OCI-LY1 (cell line): ENCODE results near the gene RFK.

Experiments
- H2AFZ ChIP-seq: fragments of 200-600 bp; sonication (generic), shearing (Covaris generic); 2 replicates; pipeline ENCODE4 v1.6.0; 2014; ENCODE audit warnings: antibody characterized with exemption, mild to moderate bottlenecking, low read length
- H3F3A ChIP-seq: fragments of 200-600 bp; sonication (generic), shearing (Covaris generic); 2 replicates; pipeline ENCODE4 v1.6.0; 2014; ENCODE audit warnings: mild to moderate bottlenecking, antibody characterized with exemption, low read length, moderate library complexity; ENCODE audit not compliant: insufficient read depth
- H3K27ac ChIP-seq: fragments of 200-600 bp; sonication (generic); 2 replicates; pipeline ENCODE4 v1.5.1; 2014; ENCODE audit warnings: low read length, mixed run types, mild to moderate bottlenecking, low read depth; ENCODE audit not compliant: poor library complexity, severe bottlenecking
- H3K27me3 ChIP-seq: fragments of 200-600 bp; sonication (generic); 2 replicates; pipeline ENCODE4 v1.6.0; 2014; ENCODE audit warnings: antibody characterized with exemption, mild to moderate bottlenecking, low read length, moderate library complexity; ENCODE audit not compliant: insufficient read depth
- H3K36me3 ChIP-seq: fragments of 200-600 bp; sonication (generic); 2 replicates; pipeline ENCODE4 v1.6.1; 2014; ENCODE audit warnings: mild to moderate bottlenecking, antibody characterized with exemption, low read length, moderate library complexity, mixed read lengths; ENCODE audit not compliant: insufficient read depth
- H3K4me1 ChIP-seq: fragments of 200-600 bp; sonication (generic); 2 replicates; pipeline ENCODE4 v1.5.1; 2014; ENCODE audit warnings: mild to moderate bottlenecking, low read length, moderate library complexity; ENCODE audit not compliant: insufficient read depth, severe bottlenecking
- H3K4me2 ChIP-seq: fragments of 200-600 bp; sonication (generic), shearing (Covaris generic); 2 replicates; pipeline ENCODE4 v1.6.1; 2014; ENCODE audit warnings: low read length
- H3K4me3 ChIP-seq: fragments of 200-600 bp; sonication (generic); 2 replicates; pipeline ENCODE4 v1.5.1; 2014; ENCODE audit warnings: low read length, low read depth, mild to moderate bottlenecking, mixed read lengths; ENCODE audit not compliant: poor library complexity, severe bottlenecking
- H3K79me2 ChIP-seq: fragments of 200-600 bp; shearing (Covaris generic); 2 replicates; pipeline ENCODE4 v1.6.1; 2016; ENCODE audit warnings: mixed run types, low read length, mixed read lengths; ENCODE audit not compliant: insufficient read depth
- H3K9ac ChIP-seq: fragments of 200-600 bp; sonication (generic), shearing (Covaris generic); 2 replicates; pipeline ENCODE4 v1.6.1; 2014; ENCODE audit warnings: mild to moderate bottlenecking, low read length, mixed read lengths
- H3K9me2 ChIP-seq: fragments of 200-600 bp; sonication (generic), shearing (Covaris generic); 2 replicates; pipeline ENCODE4 v1.6.1; 2014; ENCODE audit warnings: low read depth, mild to moderate bottlenecking, low read length, mixed read lengths
- H3K9me3 ChIP-seq: fragments of 200-600 bp; shearing (Covaris generic); 2 replicates; pipeline ENCODE4 v1.6.1; 2014; ENCODE audit warnings: low read length, mixed read lengths
- H4K20me1 ChIP-seq: fragments of 200-600 bp; sonication (generic), shearing (Covaris generic); 2 replicates; pipeline ENCODE4 v1.6.0; 2016; ENCODE audit warnings: mild to moderate bottlenecking, low read length; ENCODE audit not compliant: insufficient read depth
- EZH2 ChIP-seq: fragments of 200-600 bp; sonication (generic), shearing (Covaris generic); IDR thresholded peaks from 2 replicates; pipeline ENCODE4 v1.8.0; 2017; ENCODE audit warnings: borderline replicate concordance, mixed run types, mild to moderate bottlenecking, antibody characterized with exemption, low read length, moderate library complexity, mixed read lengths
- TF ChIP-seq, protein P1 (sequence below): fragments of 200-600 bp; sonication (generic), shearing (Covaris generic); IDR thresholded peaks from 2 replicates; pipeline ENCODE4 v1.5.1; 2017; ENCODE audit warnings: mild to moderate bottlenecking, antibody characterized with exemption, low read length, moderate library complexity, mixed read lengths

The RFK gene

GRCh38 chr9:76400534-76401096 lies 6.4 kb upstream of the RFK start:
- Histone ChIP-seq H3K36me3 (no peaks in the 10 kb centered on the region), H3K9me3 (no peaks in the 10 kb centered on the region), H3K4me3 (no peak overlapping the region), H3K79me2 (no peaks in the 10 kb centered on the region), H3K4me1 (peaks cover 29% of the 10 kb centered on the region), H2AFZ (no peak overlapping the region), H3K9me2 (no peaks in the 10 kb centered on the region), H4K20me1 (no peaks in the 10 kb centered on the region), H3K4me2 (no peak overlapping the region), H3K27me3 (no peaks in the 10 kb centered on the region), H3F3A (no peaks in the 10 kb centered on the region), H3K9ac (no peak overlapping the region), H3K27ac (no peak overlapping the region)
- TF ChIP-seq, protein P1, sequence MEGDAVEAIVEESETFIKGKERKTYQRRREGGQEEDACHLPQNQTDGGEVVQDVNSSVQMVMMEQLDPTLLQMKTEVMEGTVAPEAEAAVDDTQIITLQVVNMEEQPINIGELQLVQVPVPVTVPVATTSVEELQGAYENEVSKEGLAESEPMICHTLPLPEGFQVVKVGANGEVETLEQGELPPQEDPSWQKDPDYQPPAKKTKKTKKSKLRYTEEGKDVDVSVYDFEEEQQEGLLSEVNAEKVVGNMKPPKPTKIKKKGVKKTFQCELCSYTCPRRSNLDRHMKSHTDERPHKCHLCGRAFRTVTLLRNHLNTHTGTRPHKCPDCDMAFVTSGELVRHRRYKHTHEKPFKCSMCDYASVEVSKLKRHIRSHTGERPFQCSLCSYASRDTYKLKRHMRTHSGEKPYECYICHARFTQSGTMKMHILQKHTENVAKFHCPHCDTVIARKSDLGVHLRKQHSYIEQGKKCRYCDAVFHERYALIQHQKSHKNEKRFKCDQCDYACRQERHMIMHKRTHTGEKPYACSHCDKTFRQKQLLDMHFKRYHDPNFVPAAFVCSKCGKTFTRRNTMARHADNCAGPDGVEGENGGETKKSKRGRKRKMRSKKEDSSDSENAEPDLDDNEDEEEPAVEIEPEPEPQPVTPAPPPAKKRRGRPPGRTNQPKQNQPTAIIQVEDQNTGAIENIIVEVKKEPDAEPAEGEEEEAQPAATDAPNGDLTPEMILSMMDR, result no peak
- no peak for TF ChIP-seq EZH2

GRCh38 chr9:76399856-76400255 lies 5.6 kb upstream of the RFK start:
- no peaks in the 10 kb centered on the region for H3K79me2 ChIP-seq
- H3K9ac ChIP-seq, result no peak overlapping the region
- no peak overlapping the region for H3K4me2 ChIP-seq
- H2AFZ ChIP-seq, result no peak overlapping the region
- peaks cover 37% of the 10 kb centered on the region for H3K4me1 ChIP-seq
- no peaks in the 10 kb centered on the region for H3K27me3 ChIP-seq
- no peaks in the 10 kb centered on the region for H4K20me1 ChIP-seq
- H3K4me3 ChIP-seq, result no peak overlapping the region
- no peaks in the 10 kb centered on the region for H3K9me2 ChIP-seq
- H3K36me3 ChIP-seq, result no peaks in the 10 kb centered on the region
- H3K27ac ChIP-seq, result no peak overlapping the region
- TF ChIP-seq EZH2, result no peak
- TF ChIP-seq, protein P1, result no peak
- H3F3A ChIP-seq, result no peaks in the 10 kb centered on the region
- no peaks in the 10 kb centered on the region for H3K9me3 ChIP-seq

- peaks cover 27% of the 10 kb centered on the region for H3K4me1 ChIP-seq
- no peak overlapping the region for H3K9ac ChIP-seq
- peaks cover 14% of the 10 kb centered on the region for H3K36me3 ChIP-seq
- no peak overlapping the region for H3K4me3 ChIP-seq
- no peak for TF ChIP-seq EZH2
- TF ChIP-seq, protein P1, result no peak
- no peaks in the 10 kb centered on the region for H3F3A ChIP-seq
- no peak overlapping the region for H2AFZ ChIP-seq
- H3K27ac ChIP-seq, result no peak overlapping the region
- no peaks in the 10 kb centered on the region for H4K20me1 ChIP-seq
- H3K9me2 ChIP-seq, result no peaks in the 10 kb centered on the region
- peaks cover 4% of the 10 kb centered on the region; the same call in 1 of the 2 replicates for H3K9me3 ChIP-seq
- H3K79me2 ChIP-seq, result peaks cover 16% of the 10 kb centered on the region
- H3K4me2 ChIP-seq, result no peak overlapping the region
- no peaks in the 10 kb centered on the region for H3K27me3 ChIP-seq
These were observed 2.4 kb upstream of the RFK start for GRCh38 chr9:76396597-76396996.
